Astrocyte of the spinal cord (primary cell): Measurements from ENCODE around the gene CAPN14.

Experiments
- DNase-seq: peaks from one replicate; pipeline ENCODE4 v3.0.0; 2011; ENCODE audit warnings: low read depth, low spot score
- H3K4me3 ChIP-seq: 2 replicates; pipeline ENCODE4 v1.5.1; 2011; ENCODE audit warnings: low read depth, mild to moderate bottlenecking, low read length, moderate library complexity
- CTCF ChIP-seq: IDR thresholded peaks from 2 replicates; pipeline ENCODE4 v1.5.1; 2012; ENCODE audit warnings: low read depth, mild to moderate bottlenecking, low read length, inconsistent platforms
- in situ Hi-C: cut with HindIII; loops from 2 replicates; pipeline ENCODE4 v1.10.0; 2017; ENCODE audit warnings: low sequenced_read_pairs

CAPN14 gene

GRCh38 chr2:31170071-31170698 is 47.1 kb downstream of the CAPN14 start:
- TF ChIP-seq CTCF: peak; percentile 94
- in situ Hi-C loops: no loop called here
- no peak overlapping the region for H3K4me3 ChIP-seq
- peak; percentile 56 for DNase-seq

- TF ChIP-seq CTCF: no peak
- no peak overlapping the region for H3K4me3 ChIP-seq
- no peak for DNase-seq
- in situ Hi-C loops: no loop called here
Measured at GRCh38 chr2:31168291-31168690, 49.0 kb downstream of the CAPN14 start.

- no peak overlapping the region for H3K4me3 ChIP-seq
- no peak for DNase-seq
- in situ Hi-C loops: no loop called here
- TF ChIP-seq CTCF: no peak
Measured at GRCh38 chr2:31166925-31167324, 50.4 kb downstream of the CAPN14 start.

GRCh38 chr2:31163011-31163539 is 54.2 kb downstream of the CAPN14 start:
- DNase-seq: no peak
- TF ChIP-seq CTCF: no peak
- no peak overlapping the region for H3K4me3 ChIP-seq
- in situ Hi-C loops: no loop called here

- in situ Hi-C loops: no loop called here
- no peak for DNase-seq
- TF ChIP-seq CTCF: no peak
- H3K4me3 ChIP-seq: no peak overlapping the region
Measured at GRCh38 chr2:31161637-31162036, 55.7 kb downstream of the CAPN14 start.

GRCh38 chr2:31151501-31151900 is 65.8 kb downstream of the CAPN14 start:
- in situ Hi-C loops: no loop called here
- no peak overlapping the region for H3K4me3 ChIP-seq
- no peak for TF ChIP-seq CTCF
- DNase-seq: no peak
